GM19023 (cell line): Measurements from ENCODE around the gene RP2.

Experiments used
- ATAC-seq: cut with Tn5 transposase; IDR thresholded peaks from one replicate; pipeline ENCODE4 v1.9.1; 2021; ENCODE audit warnings: mild to moderate bottlenecking, moderate library complexity; ENCODE audit not compliant: unreplicated experiment

The RP2 gene

DNA sequence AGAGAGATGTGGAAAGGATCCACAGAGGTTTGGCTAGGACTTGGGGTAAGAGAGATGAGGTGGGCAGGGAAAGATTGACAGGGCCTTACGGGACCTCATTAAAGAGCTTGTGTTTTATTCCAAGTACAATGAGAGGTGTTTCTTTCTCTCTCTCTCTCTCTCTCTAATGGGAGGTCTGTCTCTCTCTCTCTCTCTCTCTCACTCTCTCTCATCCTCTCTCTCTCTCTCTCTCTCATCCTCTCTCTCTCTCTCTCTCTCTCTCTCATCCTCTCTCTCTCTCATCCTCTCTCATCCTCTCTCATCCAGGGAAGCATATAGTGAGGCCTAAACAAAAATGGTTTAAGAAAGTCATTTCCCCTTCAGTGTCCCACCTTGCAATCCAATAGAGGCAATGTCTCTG lies 80.8 kb downstream of the RP2 start:
- no peak for ATAC-seq

DNA sequence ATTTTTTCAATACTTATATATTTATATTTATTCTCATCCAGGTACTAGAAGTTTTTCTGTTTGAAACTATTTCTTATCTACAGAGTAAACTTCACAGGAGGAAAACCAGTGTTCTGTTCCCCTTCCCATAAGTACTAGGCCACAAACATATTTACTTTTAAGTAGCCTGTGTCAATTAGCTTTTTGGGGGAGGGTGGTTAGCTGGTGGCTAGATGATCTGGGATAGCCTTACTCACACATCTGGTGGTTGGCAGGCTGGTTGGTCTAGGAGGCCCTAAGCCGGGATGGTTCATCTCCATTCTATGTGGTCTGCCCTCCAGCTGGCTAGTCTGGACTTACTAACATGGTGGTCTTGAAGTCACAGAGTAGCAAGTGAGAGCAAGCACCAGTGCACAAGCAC lies 81.6 kb downstream of the RP2 start:
- ATAC-seq: no peak

DNA sequence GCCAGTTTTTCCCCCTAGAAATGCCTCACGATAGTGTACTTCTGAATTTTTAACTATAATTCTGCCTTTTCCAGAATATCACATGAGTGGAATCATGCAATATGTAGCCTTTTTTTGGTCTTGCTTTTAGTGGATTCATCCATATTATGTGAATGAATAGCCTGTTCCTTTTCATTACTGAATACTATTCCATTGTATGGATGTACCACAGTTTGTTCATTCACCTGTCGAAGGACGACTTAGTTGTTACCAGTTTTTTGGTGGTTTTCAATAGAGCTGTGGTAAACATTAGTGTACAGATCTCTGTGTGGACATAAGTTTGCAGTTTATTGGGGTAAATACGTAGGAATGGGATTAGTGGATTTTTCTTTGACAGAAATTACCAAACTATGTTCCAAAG lies 83.4 kb downstream of the RP2 start:
- ATAC-seq: no peak

DNA sequence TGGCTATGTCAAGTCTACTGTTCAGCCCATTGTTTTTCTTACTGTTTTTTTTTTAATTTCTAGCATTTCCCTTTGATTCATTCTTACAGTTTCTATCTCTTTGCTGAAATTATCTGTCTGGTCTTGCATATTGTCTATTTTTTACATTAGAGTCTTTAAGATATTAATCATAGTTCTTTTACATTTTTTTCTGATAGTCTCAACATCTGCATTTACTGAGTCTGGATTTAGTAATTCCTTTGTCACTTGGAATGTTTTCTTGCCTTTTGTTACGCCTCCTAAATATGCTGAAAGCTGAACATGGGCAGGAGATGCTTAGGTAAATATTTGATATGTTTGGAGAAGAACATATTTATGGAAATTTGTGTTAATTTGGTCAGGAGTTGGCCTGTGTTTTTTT lies 85.8 kb downstream of the RP2 start:
- ATAC-seq: no peak

GRCh38 chrX:46927718-46928117 lies 90.9 kb downstream of the RP2 start:
- ATAC-seq: no peak

- ATAC-seq: no peak
Measured at GRCh38 chrX:46929439-46930261, 92.8 kb downstream of the RP2 start.
